Fibroblast of mammary gland (primary cell): ENCODE measurements around the gene ADGRF3.

Experiments used
- DNase-seq: peaks from one replicate; pipeline ENCODE4 v3.0.0-alpha.2; 2010; ENCODE audit warnings: low read depth
- H3K4me3 ChIP-seq: 2 replicates; pipeline ENCODE4 v1.5.1; 2011; ENCODE audit warnings: low read depth, mild to moderate bottlenecking, low read length, moderate library complexity; ENCODE audit not compliant: control insufficient read depth
- TF ChIP-seq, protein P1 (sequence below): conservative IDR thresholded peaks from 2 replicates; pipeline ENCODE4 v1.5.1; 2011; ENCODE audit warnings: low read depth, low read length, inconsistent platforms; ENCODE audit not compliant: control insufficient read depth, insufficient read depth

ADGRF3 gene

DNA sequence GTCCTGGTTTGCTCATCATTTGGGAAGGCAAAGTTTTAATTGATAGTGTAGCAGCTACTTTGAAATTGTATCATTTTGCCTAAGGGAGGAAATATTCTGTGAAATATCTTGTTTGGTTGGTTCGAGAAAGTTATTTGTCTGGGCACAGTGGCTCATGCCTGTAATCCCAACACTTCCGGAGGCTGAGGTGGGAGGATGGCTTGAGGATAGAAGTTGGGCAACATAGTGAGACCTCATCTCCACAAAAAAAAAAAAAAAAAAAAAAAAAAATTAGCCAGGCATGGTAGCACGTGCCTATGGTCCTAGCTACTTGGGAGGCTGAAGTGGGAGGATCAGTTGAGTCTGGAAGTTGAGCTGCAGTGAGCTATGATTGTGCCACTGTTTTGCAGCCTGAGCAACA, 3.1 kb upstream of the ADGRF3 start:
- TF ChIP-seq, protein P1, sequence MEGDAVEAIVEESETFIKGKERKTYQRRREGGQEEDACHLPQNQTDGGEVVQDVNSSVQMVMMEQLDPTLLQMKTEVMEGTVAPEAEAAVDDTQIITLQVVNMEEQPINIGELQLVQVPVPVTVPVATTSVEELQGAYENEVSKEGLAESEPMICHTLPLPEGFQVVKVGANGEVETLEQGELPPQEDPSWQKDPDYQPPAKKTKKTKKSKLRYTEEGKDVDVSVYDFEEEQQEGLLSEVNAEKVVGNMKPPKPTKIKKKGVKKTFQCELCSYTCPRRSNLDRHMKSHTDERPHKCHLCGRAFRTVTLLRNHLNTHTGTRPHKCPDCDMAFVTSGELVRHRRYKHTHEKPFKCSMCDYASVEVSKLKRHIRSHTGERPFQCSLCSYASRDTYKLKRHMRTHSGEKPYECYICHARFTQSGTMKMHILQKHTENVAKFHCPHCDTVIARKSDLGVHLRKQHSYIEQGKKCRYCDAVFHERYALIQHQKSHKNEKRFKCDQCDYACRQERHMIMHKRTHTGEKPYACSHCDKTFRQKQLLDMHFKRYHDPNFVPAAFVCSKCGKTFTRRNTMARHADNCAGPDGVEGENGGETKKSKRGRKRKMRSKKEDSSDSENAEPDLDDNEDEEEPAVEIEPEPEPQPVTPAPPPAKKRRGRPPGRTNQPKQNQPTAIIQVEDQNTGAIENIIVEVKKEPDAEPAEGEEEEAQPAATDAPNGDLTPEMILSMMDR, result no peak
- H3K4me3 ChIP-seq, result no peak overlapping the region
- no peak for DNase-seq

- TF ChIP-seq, protein P1, result no peak
- DNase-seq, result peak; percentile 27
Observed at GRCh38 chr2:26347286-26347865, 787 bp upstream of the ADGRF3 start.

GRCh38 chr2:26345545-26346453, 790 bp downstream of the ADGRF3 start, which contains the start of gene SELENOI:
Gene SELENOI (plus strand): TSS chr2:26346143. CDS start chr2:26346233, 90 bp downstream.
- DNase-seq, result peak; percentile 99
- peak within 1 kb of the TSS; percentile 84 for H3K4me3 ChIP-seq
- TF ChIP-seq, protein P1, result no peak

More at GRCh38 chr2:26347286-26347865, 787 bp upstream of the ADGRF3 start:
- peak overlapping the region; percentile 84 for H3K4me3 ChIP-seq

- DNase-seq, result peak; percentile 33
- H3K4me3 ChIP-seq, result peak overlapping the region; percentile 80
- TF ChIP-seq, protein P1, result no peak
Observed at GRCh38 chr2:26345283-26345544, 1.4 kb downstream of the ADGRF3 start.

GRCh38 chr2:26344581-26345282, 1.9 kb downstream of the ADGRF3 start:
- TF ChIP-seq, protein P1, result no peak
- DNase-seq, result peak; percentile 55
- H3K4me3 ChIP-seq, result peak overlapping the region; percentile 80

DNA sequence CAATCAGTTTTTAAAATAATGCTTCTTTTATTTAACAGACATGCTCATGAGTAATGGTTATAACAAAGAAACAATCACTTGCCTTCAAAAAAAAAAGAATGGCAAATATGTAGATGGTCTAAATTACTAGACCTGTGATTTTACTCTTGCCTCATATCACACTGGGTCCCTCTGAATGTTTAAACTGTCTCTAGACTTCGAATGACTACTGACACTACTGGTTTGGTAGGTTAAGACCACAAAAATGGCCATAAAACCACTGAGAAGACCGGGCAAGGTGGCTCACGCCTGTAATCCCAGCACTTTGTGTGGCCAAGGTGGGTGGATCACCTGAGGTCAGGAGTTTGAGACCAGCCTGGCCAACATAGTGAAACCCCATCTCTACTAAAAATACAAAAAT, 5.8 kb downstream of the ADGRF3 start:
- TF ChIP-seq, protein P1, result no peak
- H3K4me3 ChIP-seq, result no peak overlapping the region
- no peak for DNase-seq
